BE2C (cell line): ENCODE results near the gene ASTN2.
"Not testable (repeated sequence)": the region's sequence is repeated elsewhere in the genome, so short reads cannot be mapped to it uniquely, and the experiment has no call there.

Experiments
- DNase-seq: peaks from one replicate; pipeline ENCODE4 v3.0.0-alpha.2; 2020
- H3K27me3 ChIP-seq: fragments of 250-450 bp; sonication (Bioruptor Pico); 2 replicates; pipeline ENCODE4 v1.5.1; 2020; ENCODE audit warnings: mild to moderate bottlenecking
- H3K36me3 ChIP-seq: fragments of 250-450 bp; sonication (Bioruptor Pico); 2 replicates; pipeline ENCODE4 v1.5.1; 2020; ENCODE audit warnings: mild to moderate bottlenecking
- H3K4me1 ChIP-seq: fragments of 250-450 bp; sonication (Bioruptor Pico); 2 replicates; pipeline ENCODE4 v1.5.1; 2020
- H3K4me3 ChIP-seq: 2 replicates; pipeline ENCODE4 v1.5.1; 2011; ENCODE audit warnings: low read depth, low read length
- H3K9me3 ChIP-seq: fragments of 250-450 bp; sonication (Bioruptor Pico); 2 replicates; pipeline ENCODE4 v1.5.1; 2020
- CTCF ChIP-seq: IDR thresholded peaks from 2 replicates; pipeline ENCODE4 v1.5.1; 2012; ENCODE audit warnings: mild to moderate bottlenecking, low read depth, low read length

Gene ASTN2

GRCh38 chr9:116900543-116900942 lies 514.3 kb downstream of the ASTN2 start:
- Histone ChIP-seq H3K36me3 (peaks cover 11% of the 10 kb centered on the region), H3K9me3 (no peaks in the 10 kb centered on the region), H3K4me1 (no peaks in the 10 kb centered on the region), H3K4me3 (no peak overlapping the region), H3K27me3 (no peaks in the 10 kb centered on the region)
- DNase-seq = no peak
- TF ChIP-seq CTCF = no peak

GRCh38 chr9:116900007-116900367 lies 514.9 kb downstream of the ASTN2 start:
- H3K27me3 ChIP-seq = no peaks in the 10 kb centered on the region
- no peaks in the 10 kb centered on the region for H3K9me3 ChIP-seq
- no peak for DNase-seq
- no peaks in the 10 kb centered on the region for H3K4me1 ChIP-seq
- H3K36me3 ChIP-seq = peaks cover 11% of the 10 kb centered on the region
- no peak overlapping the region for H3K4me3 ChIP-seq
- TF ChIP-seq CTCF = no peak

GRCh38 chr9:116899337-116900006 lies 515.4 kb downstream of the ASTN2 start:
- H3K27me3 ChIP-seq = no peaks in the 10 kb centered on the region
- no peaks in the 10 kb centered on the region for H3K4me1 ChIP-seq
- H3K4me3 ChIP-seq = no peak overlapping the region
- DNase-seq = no peak
- no peaks in the 10 kb centered on the region for H3K9me3 ChIP-seq
- H3K36me3 ChIP-seq = peaks cover 11% of the 10 kb centered on the region
- no peak for TF ChIP-seq CTCF

- DNase-seq, H3K9me3 ChIP-seq, H3K27me3 ChIP-seq, H3K36me3 ChIP-seq, H3K4me3 ChIP-seq, H3K4me1 ChIP-seq: not testable (repeated sequence)
Observed at GRCh38 chr9:116898131-116898530, 516.7 kb downstream of the ASTN2 start.

GRCh38 chr9:116897201-116897600 lies 517.7 kb downstream of the ASTN2 start:
- TF ChIP-seq CTCF = no peak
- no peak for DNase-seq
- H3K4me3 ChIP-seq = no peak overlapping the region
- H3K4me1 ChIP-seq = no peaks in the 10 kb centered on the region
- peaks cover 4% of the 10 kb centered on the region; the same call in 1 of the 2 replicates for H3K36me3 ChIP-seq
- no peaks in the 10 kb centered on the region for H3K27me3 ChIP-seq
- no peaks in the 10 kb centered on the region for H3K9me3 ChIP-seq

GRCh38 chr9:116895961-116896360 lies 518.9 kb downstream of the ASTN2 start:
- TF ChIP-seq CTCF = no peak
- Histone ChIP-seq H3K27me3 (no peaks in the 10 kb centered on the region), H3K4me1 (no peaks in the 10 kb centered on the region), H3K9me3 (no peaks in the 10 kb centered on the region), H3K4me3 (no peak overlapping the region), H3K36me3 (peaks cover 4% of the 10 kb centered on the region; the same call in 1 of the 2 replicates)
- no peak for DNase-seq
